CD8-positive, alpha-beta memory T cell (primary cell): Measurements from ENCODE around the gene POU2F1. TPM values are rescaled to one million over a fixed set of nuclear protein-coding genes. Genes with fewer than 3 reads are reported as not detected.

Experiments
- CTCF ChIA-PET: fragments of 350-600 bp; sonication (Branson Sonifier 250); formaldehyde crosslinking; loops from one replicate; lab custom pipeline; 2021; ENCODE audit warnings: antibody characterized with exemption; lab: Charles Lee
- POLR2A ChIA-PET: fragments of 350-600 bp; sonication (Branson Sonifier 250); formaldehyde crosslinking; loops from one replicate; lab custom pipeline; 2021; ENCODE audit warnings: antibody characterized with exemption; lab: Charles Lee
- DNase-seq, 5 donors: peaks; one replicate each; pipeline versions ENCODE4 v3.0.0 to v3.0.0-alpha.2; 2020 to 2022; ENCODE audit warnings: mixed read lengths in 1 of 5
- H3K27ac ChIP-seq: one replicate; pipeline ENCODE4 v1.7.0; 2013; ENCODE audit warnings: low read depth, mild to moderate bottlenecking, low read length, moderate library complexity
- H3K27me3 ChIP-seq: 2 replicates; pipeline ENCODE4 v1.7.0; 2013; ENCODE audit warnings: low read length, mild to moderate bottlenecking; ENCODE audit not compliant: insufficient read depth, poor library complexity, severe bottlenecking
- H3K36me3 ChIP-seq: 2 replicates; pipeline ENCODE4 v1.7.0; 2013; ENCODE audit warnings: mild to moderate bottlenecking, low read length, moderate library complexity; ENCODE audit not compliant: insufficient read depth
- H3K4me1 ChIP-seq: 2 replicates; pipeline ENCODE4 v1.7.0; 2013; ENCODE audit warnings: mild to moderate bottlenecking, low read length, moderate library complexity; ENCODE audit not compliant: insufficient read depth
- H3K4me3 ChIP-seq: 2 replicates; pipeline ENCODE4 v1.7.0; 2013; ENCODE audit warnings: mild to moderate bottlenecking, low read length
- H3K9me3 ChIP-seq: 2 replicates; pipeline ENCODE4 v1.7.0; 2013; ENCODE audit warnings: mild to moderate bottlenecking, low read length
- H3K27ac Mint-ChIP-seq, 8 donors: one replicate each; pipeline ENCODE4 v1.8.0; 2020 to 2021; ENCODE audit warnings: mixed read lengths in 8 of 8, mild to moderate bottlenecking in 6 of 8, inconsistent platforms in 3 of 8, moderate library complexity in 3 of 8
- H3K27me3 Mint-ChIP-seq, 2 donors: one replicate each; pipeline ENCODE4 v1.8.0; 2020 to 2021; ENCODE audit warnings: mixed read lengths in 2 of 2, mild to moderate bottlenecking in 1 of 2, moderate library complexity in 1 of 2
- H3K36me3 Mint-ChIP-seq, 3 donors: one replicate each; pipeline ENCODE4 v1.8.0; 2020 to 2021; ENCODE audit warnings: mixed read lengths in 3 of 3, inconsistent platforms in 1 of 3, mild to moderate bottlenecking in 1 of 3
- H3K4me1 Mint-ChIP-seq, 3 donors: one replicate each; pipeline ENCODE4 v1.8.0; 2020 to 2021; ENCODE audit warnings: mixed read lengths in 3 of 3, inconsistent platforms in 1 of 3, mild to moderate bottlenecking in 1 of 3
- H3K4me3 Mint-ChIP-seq, 7 donors: one replicate each; pipeline ENCODE4 v1.8.0; 2020 to 2021; ENCODE audit warnings: mixed read lengths in 7 of 7, mild to moderate bottlenecking in 6 of 7, moderate library complexity in 4 of 7, inconsistent platforms in 2 of 7
- H3K9me3 Mint-ChIP-seq, 5 donors: one replicate each; pipeline ENCODE4 v1.8.0; 2020 to 2022; ENCODE audit warnings: mixed read lengths in 5 of 5, mild to moderate bottlenecking in 3 of 5, moderate library complexity in 2 of 5, inconsistent platforms in 1 of 5
- polyA plus RNA-seq: library from polyadenylated mRNA; unstranded; fragments of 300-500 nt; fragmentation: Illumina TruSeq; gene quantifications from one replicate; pipeline ENCODE4 v1.2.3, GENCODE V29; 2021
- total RNA-seq, 2 experiments: library from RNA; stranded (reverse); gene quantifications; one replicate each; pipeline ENCODE4 v1.2.3, GENCODE V29; 2021

The POU2F1 gene
- total and polyA plus RNA-seq, 3 experiments from 2014 or later: 11.8 to 13.5 (median 12.3) TPM

- Mint-ChIP-seq H3K9me3 (peaks cover 12 to 26% (median 16%) of the 10 kb centered on the region in 5 donors), H3K4me1 (no peaks in the 10 kb centered on the region), H3K4me3 (no peak overlapping the region), H3K27me3 (peaks cover 11 to 17% of the 10 kb centered on the region in 2 donors), H3K36me3 (peaks cover 0 to 23% (median 2%) of the 10 kb centered on the region in 3 donors), H3K27ac (no peak overlapping the region)
- CTCF ChIA-PET: interaction anchor here (1.0 kb wide), 1 partner anchor 11 kb away, joined by 3 read pairs; no protein-coding TSS in a partner anchor
- Histone ChIP-seq H3K27me3 (no peaks in the 10 kb centered on the region), H3K9me3 (no peaks in the 10 kb centered on the region), H3K4me1 (no peaks in the 10 kb centered on the region), H3K27ac (no peak overlapping the region), H3K4me3 (no peak overlapping the region), H3K36me3 (no peaks in the 10 kb centered on the region)
- POLR2A ChIA-PET: interaction anchor here (0.6 kb wide), 1 partner anchor 137 kb away, joined by 3 read pairs; no protein-coding TSS in a partner anchor
- no peak for DNase-seq
Measured at GRCh38 chr1:167207940-167208623, 12.6 kb upstream of the POU2F1 start.

- H3K27ac Mint-ChIP-seq: no peak overlapping the region
- H3K9me3 Mint-ChIP-seq: peaks cover 12 to 26% (median 16%) of the 10 kb centered on the region in 5 donors
- Histone ChIP-seq H3K4me1 (no peaks in the 10 kb centered on the region), H3K27me3 (no peaks in the 10 kb centered on the region), H3K36me3 (no peaks in the 10 kb centered on the region), H3K4me3 (no peak overlapping the region), H3K9me3 (no peaks in the 10 kb centered on the region), H3K27ac (no peak overlapping the region)
- DNase-seq: no peak
- H3K36me3 Mint-ChIP-seq: peaks cover 0 to 23% (median 2%) of the 10 kb centered on the region in 3 donors
- peaks cover 11 to 17% of the 10 kb centered on the region in 2 donors for H3K27me3 Mint-ChIP-seq
- no peak overlapping the region for H3K4me3 Mint-ChIP-seq
- CTCF ChIA-PET: interaction anchor here (1.0 kb wide), 1 partner anchor 11 kb away, joined by 3 read pairs; no protein-coding TSS in a partner anchor
- POLR2A ChIA-PET: interaction anchor here (0.6 kb wide), 1 partner anchor 137 kb away, joined by 3 read pairs; no protein-coding TSS in a partner anchor
- H3K4me1 Mint-ChIP-seq: no peaks in the 10 kb centered on the region
Measured at GRCh38 chr1:167208624-167208976, 12.1 kb upstream of the POU2F1 start.

DNA sequence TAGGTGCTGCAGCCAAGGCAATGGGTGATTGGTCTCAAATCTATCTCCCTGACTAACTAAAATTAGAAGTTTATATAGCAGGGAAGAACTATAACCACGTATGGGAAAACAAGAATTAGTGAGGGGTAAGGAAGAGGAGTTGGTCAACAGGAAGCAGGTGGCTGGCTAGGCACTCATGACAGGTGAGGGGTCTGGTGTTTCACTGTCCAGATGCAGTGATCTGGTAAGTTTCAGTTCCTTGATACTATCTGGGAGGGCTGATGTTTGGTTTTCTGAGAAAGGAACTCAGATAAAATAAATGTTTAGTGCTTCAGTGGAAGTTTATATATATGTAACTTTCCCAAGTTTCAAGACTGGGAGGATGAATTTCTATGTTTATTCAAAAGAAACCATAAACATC, 11.6 kb upstream of the POU2F1 start:
- Histone ChIP-seq H3K4me3 (no peak overlapping the region), H3K27me3 (no peaks in the 10 kb centered on the region), H3K9me3 (no peaks in the 10 kb centered on the region), H3K36me3 (no peaks in the 10 kb centered on the region), H3K4me1 (no peaks in the 10 kb centered on the region), H3K27ac (no peak overlapping the region)
- CTCF ChIA-PET: no interaction called here
- Mint-ChIP-seq H3K4me1 (no peaks in the 10 kb centered on the region), H3K9me3 (peaks cover 12 to 26% (median 16%) of the 10 kb centered on the region in 5 donors), H3K4me3 (peak overlapping the region in 1 of 7 donors; percentile 46), H3K36me3 (peaks cover 0 to 23% (median 2%) of the 10 kb centered on the region in 3 donors), H3K27me3 (peaks cover 11 to 17% of the 10 kb centered on the region in 2 donors), H3K27ac (no peak overlapping the region)
- no peak for DNase-seq
- POLR2A ChIA-PET: no interaction called here

- no peak overlapping the region for H3K4me3 Mint-ChIP-seq
- H3K36me3 ChIP-seq: no peaks in the 10 kb centered on the region
- POLR2A ChIA-PET: no interaction called here
Measured at GRCh38 chr1:167210966-167211674, 9.6 kb upstream of the POU2F1 start.

DNA sequence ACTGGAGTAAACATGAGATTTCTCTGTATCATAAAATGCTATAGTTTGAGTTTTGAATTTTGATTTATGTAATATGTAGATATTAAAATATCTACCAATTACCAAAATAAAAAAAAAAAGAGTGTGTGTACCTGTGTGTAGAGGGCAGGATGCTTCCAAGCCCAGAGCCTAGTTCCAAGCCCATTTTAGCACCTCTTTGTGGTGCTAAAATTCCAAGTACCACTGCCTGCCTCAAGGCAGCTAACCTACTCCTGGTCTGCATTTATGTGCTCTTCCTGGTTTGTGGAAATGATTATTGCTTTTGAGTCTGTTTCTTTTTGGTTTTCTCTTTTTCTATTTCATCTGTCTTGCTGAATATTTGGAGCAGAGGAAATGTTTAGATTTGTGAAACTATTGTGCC, 8.7 kb upstream of the POU2F1 start:
- peaks cover 0 to 19% (median 2%) of the 10 kb centered on the region in 3 donors for H3K36me3 Mint-ChIP-seq
- Histone ChIP-seq H3K27ac (no peak overlapping the region), H3K36me3 (no peaks in the 10 kb centered on the region), H3K4me3 (no peak overlapping the region), H3K9me3 (no peaks in the 10 kb centered on the region), H3K27me3 (no peaks in the 10 kb centered on the region), H3K4me1 (no peaks in the 10 kb centered on the region)
- peaks cover 12 to 20% (median 16%) of the 10 kb centered on the region in 5 donors for H3K9me3 Mint-ChIP-seq
- no peak for DNase-seq
- H3K27me3 Mint-ChIP-seq: peaks cover 7 to 17% of the 10 kb centered on the region in 2 donors
- no peak overlapping the region for H3K4me3 Mint-ChIP-seq
- POLR2A ChIA-PET: no interaction called here
- no peaks in the 10 kb centered on the region for H3K4me1 Mint-ChIP-seq
- H3K27ac Mint-ChIP-seq: no peak overlapping the region
- CTCF ChIA-PET: no interaction called here

More at GRCh38 chr1:167210966-167211674, 9.6 kb upstream of the POU2F1 start:
- Histone ChIP-seq H3K27me3 (no peaks in the 10 kb centered on the region), H3K4me3 (no peak overlapping the region), H3K27ac (no peak overlapping the region), H3K4me1 (no peaks in the 10 kb centered on the region), H3K9me3 (no peaks in the 10 kb centered on the region)
- H3K36me3 Mint-ChIP-seq: peaks cover 0 to 19% (median 2%) of the 10 kb centered on the region in 3 donors
- DNase-seq: no peak
- H3K9me3 Mint-ChIP-seq: peaks cover 12 to 20% (median 16%) of the 10 kb centered on the region in 5 donors
- H3K27me3 Mint-ChIP-seq: peaks cover 7 to 17% of the 10 kb centered on the region in 2 donors
- H3K27ac Mint-ChIP-seq: no peak overlapping the region
- no peaks in the 10 kb centered on the region for H3K4me1 Mint-ChIP-seq
- CTCF ChIA-PET: interaction anchor here (1.9 kb wide), 1 partner anchor 9 kb away, joined by 8 read pairs; the partner anchor contains the start of gene POU2F1

- H3K27ac Mint-ChIP-seq: no peak overlapping the region
- Histone ChIP-seq H3K27me3 (no peaks in the 10 kb centered on the region), H3K4me3 (no peak overlapping the region), H3K36me3 (no peaks in the 10 kb centered on the region), H3K4me1 (peaks cover 9% of the 10 kb centered on the region), H3K9me3 (no peaks in the 10 kb centered on the region), H3K27ac (no peak overlapping the region)
- H3K27me3 Mint-ChIP-seq: peaks cover 0 to 5% of the 10 kb centered on the region in 2 donors
- POLR2A ChIA-PET: no interaction called here
- no peak for DNase-seq
- H3K36me3 Mint-ChIP-seq: peaks cover 0 to 11% (median 0%) of the 10 kb centered on the region in 3 donors
- peaks cover 3 to 14% (median 10%) of the 10 kb centered on the region in 3 donors for H3K4me1 Mint-ChIP-seq
- no peaks in the 10 kb centered on the region for H3K9me3 Mint-ChIP-seq
- CTCF ChIA-PET: no interaction called here
- H3K4me3 Mint-ChIP-seq: no peak overlapping the region
Measured at GRCh38 chr1:167216809-167217208, 3.9 kb upstream of the POU2F1 start.

DNA sequence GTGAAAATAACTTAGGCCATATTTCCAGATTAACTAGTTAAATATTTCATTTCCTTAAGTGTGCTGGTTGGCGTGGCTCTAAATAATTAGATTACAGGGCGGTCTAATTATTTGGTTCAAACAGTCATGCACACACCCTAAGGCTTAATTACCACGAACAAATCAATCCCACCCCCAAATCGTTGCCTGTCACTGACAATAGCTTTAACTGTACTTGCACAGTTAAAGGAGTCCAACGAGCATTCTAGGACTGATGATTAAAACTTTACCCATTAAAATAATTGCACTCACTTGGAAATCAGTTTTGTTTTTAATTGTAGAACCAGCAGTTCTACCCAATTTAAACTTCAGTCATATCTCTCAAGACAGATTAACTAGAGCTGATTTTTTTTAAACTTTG, 1.5 kb upstream of the POU2F1 start:
- Histone ChIP-seq H3K4me3 (peak overlapping the region; percentile 100), H3K27ac (peak overlapping the region; percentile 87), H3K9me3 (no peaks in the 10 kb centered on the region), H3K4me1 (peaks cover 28% of the 10 kb centered on the region), H3K27me3 (no peaks in the 10 kb centered on the region), H3K36me3 (no peaks in the 10 kb centered on the region)
- POLR2A ChIA-PET: interaction anchor here (1.5 to 1.7 kb wide), 2 partner anchors 298 to 495 kb away, joined by 3 to 15 read pairs; partner anchors contain the start of gene CD247
- no peak for DNase-seq
- Mint-ChIP-seq H3K36me3 (peaks cover 0 to 14% (median 0%) of the 10 kb centered on the region in 3 donors), H3K9me3 (no peaks in the 10 kb centered on the region), H3K4me1 (peaks cover 22 to 35% (median 31%) of the 10 kb centered on the region in 3 donors), H3K27me3 (peaks cover 0 to 5% of the 10 kb centered on the region in 2 donors), H3K4me3 (peak overlapping the region; percentile 91 to 98 (median 92)), H3K27ac (peak overlapping the region in 6 of 8 donors; percentile 7 to 97 (median 92))
- CTCF ChIA-PET: interaction anchor here (0.9 to 3.6 kb wide), 14 partner anchors 11 to 309 kb away, joined by 3 to 20 read pairs (median 6); partner anchors contain the start of genes CD247 and STYXL2
